PFSK-1 (cell line): Measurements from ENCODE around the gene CCDC192.

Experiments used
- POLR2AphosphoS5 ChIP-seq: IDR thresholded peaks from 2 replicates; pipeline ENCODE4 v1.6.1; 2012; ENCODE audit warnings: low read depth, mild to moderate bottlenecking, control low read depth, low read length, moderate library complexity
- TAF1 ChIP-seq: IDR thresholded peaks from 2 replicates; pipeline ENCODE4 v1.6.1; 2012; ENCODE audit warnings: low read length, control low read depth, borderline replicate concordance; ENCODE audit not compliant: insufficient read depth
- TF ChIP-seq, protein P1 (sequence below), 2 experiments: IDR thresholded peaks; 2 replicates each; pipeline versions ENCODE4 v1.6.1 to v1.8.0; 2011 to 2012; ENCODE audit warnings: low read depth in 2 of 2, low read length in 2 of 2, control low read depth in 1 of 2, inconsistent platforms in 1 of 2, mild to moderate bottlenecking in 1 of 2, moderate library complexity in 1 of 2; ENCODE audit not compliant: insufficient read depth in 1 of 2

GRCh38 chr5:127867022-127867783 is 164.0 kb downstream of the CCDC192 start:
- TF ChIP-seq, protein P1, sequence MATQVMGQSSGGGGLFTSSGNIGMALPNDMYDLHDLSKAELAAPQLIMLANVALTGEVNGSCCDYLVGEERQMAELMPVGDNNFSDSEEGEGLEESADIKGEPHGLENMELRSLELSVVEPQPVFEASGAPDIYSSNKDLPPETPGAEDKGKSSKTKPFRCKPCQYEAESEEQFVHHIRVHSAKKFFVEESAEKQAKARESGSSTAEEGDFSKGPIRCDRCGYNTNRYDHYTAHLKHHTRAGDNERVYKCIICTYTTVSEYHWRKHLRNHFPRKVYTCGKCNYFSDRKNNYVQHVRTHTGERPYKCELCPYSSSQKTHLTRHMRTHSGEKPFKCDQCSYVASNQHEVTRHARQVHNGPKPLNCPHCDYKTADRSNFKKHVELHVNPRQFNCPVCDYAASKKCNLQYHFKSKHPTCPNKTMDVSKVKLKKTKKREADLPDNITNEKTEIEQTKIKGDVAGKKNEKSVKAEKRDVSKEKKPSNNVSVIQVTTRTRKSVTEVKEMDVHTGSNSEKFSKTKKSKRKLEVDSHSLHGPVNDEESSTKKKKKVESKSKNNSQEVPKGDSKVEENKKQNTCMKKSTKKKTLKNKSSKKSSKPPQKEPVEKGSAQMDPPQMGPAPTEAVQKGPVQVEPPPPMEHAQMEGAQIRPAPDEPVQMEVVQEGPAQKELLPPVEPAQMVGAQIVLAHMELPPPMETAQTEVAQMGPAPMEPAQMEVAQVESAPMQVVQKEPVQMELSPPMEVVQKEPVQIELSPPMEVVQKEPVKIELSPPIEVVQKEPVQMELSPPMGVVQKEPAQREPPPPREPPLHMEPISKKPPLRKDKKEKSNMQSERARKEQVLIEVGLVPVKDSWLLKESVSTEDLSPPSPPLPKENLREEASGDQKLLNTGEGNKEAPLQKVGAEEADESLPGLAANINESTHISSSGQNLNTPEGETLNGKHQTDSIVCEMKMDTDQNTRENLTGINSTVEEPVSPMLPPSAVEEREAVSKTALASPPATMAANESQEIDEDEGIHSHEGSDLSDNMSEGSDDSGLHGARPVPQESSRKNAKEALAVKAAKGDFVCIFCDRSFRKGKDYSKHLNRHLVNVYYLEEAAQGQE (IDR thresholded peaks at IDR 0.05; ENCODE audit: insufficient read depth in 1 of 2, low read depth in 2 of 2, low read length in 2 of 2), result no peak
- no peak for TF ChIP-seq TAF1
- TF ChIP-seq POLR2AphosphoS5, result no peak
